Measurements from ENCODE around the gene SUMO1. TPM values are rescaled to one million over a fixed set of nuclear protein-coding genes. Genes with fewer than 3 reads are reported as not detected.

SUMO1 gene
- total RNA-seq, 2 donors from 2014 or later, result 81.8 to 115 TPM

Other genes starting within 250 kb of the SUMO1 start
- gene FZD7, start 204.7 kb downstream of the SUMO1 start, total RNA-seq, result 1 to 10 TPM in 1 of 2 donors, under 1 TPM in 1; 0.06 to 1.6 TPM
- gene KIAA2012, start 165.3 kb downstream of the SUMO1 start, total RNA-seq, result not detected
- 100 to 1,000 TPM; 157 to 183 TPM for gene NOP58, start 27.2 kb upstream of the SUMO1 start, total RNA-seq
- gene BMPR2, start 137.7 kb upstream of the SUMO1 start, total RNA-seq, result 10 to 100 TPM in 1 of 2 donors, 1 to 10 TPM in 1; 7.6 to 12.3 TPM